ENCODE results near the gene ANKRD18B.

DNA sequence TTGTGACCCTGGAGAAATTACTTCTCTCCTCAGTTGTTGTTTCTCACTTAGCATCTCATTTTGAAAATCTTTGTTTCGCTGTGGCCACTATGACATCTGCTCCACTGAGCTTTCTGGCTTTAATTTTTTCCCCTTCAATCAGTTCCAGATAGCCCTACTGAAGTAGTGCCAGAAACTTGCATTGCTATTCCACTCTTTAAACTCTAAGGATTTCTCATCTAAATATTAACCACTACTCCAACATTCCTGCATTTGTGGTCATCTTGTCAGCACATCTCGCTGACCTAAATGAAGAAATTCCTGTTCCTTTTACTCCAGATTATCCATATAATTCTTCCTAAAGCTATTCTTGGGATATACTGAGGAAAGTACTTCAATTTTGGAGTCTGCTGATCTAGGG, 35.0 kb upstream of the ANKRD18B start:
- TF ChIP-seq USF2 (IDR thresholded peaks at IDR 0.05; ENCODE audit: borderline replicate concordance, low read depth, low read length) (no peak), PBX3 (IDR thresholded peaks at IDR 0.05; ENCODE audit: insufficient replicate concordance, low read depth, low read length) (no peak), ASH2L (IDR thresholded peaks at IDR 0.05; ENCODE audit: borderline replicate concordance, low read depth) (no peak)
- TF ChIP-seq, protein P1, sequence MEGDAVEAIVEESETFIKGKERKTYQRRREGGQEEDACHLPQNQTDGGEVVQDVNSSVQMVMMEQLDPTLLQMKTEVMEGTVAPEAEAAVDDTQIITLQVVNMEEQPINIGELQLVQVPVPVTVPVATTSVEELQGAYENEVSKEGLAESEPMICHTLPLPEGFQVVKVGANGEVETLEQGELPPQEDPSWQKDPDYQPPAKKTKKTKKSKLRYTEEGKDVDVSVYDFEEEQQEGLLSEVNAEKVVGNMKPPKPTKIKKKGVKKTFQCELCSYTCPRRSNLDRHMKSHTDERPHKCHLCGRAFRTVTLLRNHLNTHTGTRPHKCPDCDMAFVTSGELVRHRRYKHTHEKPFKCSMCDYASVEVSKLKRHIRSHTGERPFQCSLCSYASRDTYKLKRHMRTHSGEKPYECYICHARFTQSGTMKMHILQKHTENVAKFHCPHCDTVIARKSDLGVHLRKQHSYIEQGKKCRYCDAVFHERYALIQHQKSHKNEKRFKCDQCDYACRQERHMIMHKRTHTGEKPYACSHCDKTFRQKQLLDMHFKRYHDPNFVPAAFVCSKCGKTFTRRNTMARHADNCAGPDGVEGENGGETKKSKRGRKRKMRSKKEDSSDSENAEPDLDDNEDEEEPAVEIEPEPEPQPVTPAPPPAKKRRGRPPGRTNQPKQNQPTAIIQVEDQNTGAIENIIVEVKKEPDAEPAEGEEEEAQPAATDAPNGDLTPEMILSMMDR (IDR thresholded peaks at IDR 0.05 in 2 of 3, conservative IDR thresholded peaks at IDR 0.05 in 1 of 3; ENCODE audit: control insufficient read depth in 2 of 3, extremely low read depth in 1 of 3, insufficient read depth in 1 of 3, low read depth in 3 of 3, low read length in 3 of 3), result no peak

Measured in GM12878 (cell line).